Esophagus muscularis mucosa (tissue), 4 donors: ENCODE data around the gene ADGRB3. TPM values are rescaled to one million over a fixed set of nuclear protein-coding genes. Genes with fewer than 3 reads are reported as not detected.

Experiments used
- DNase-seq: peaks from one replicate; pipeline ENCODE4 v3.0.0-alpha.2; 2017; ENCODE audit errors: extremely low spot score
- H3K27ac ChIP-seq, 4 donors: fragments of 200-600 bp; sonication (generic); replicated peaks in 1 of 4; 1 replicate in 3 of 4; 2 replicates in 1 of 4; pipeline ENCODE4 v1.5.1; 2016 to 2019; ENCODE audit warnings: mild to moderate bottlenecking in 1 of 4
- H3K27me3 ChIP-seq, 4 donors: fragments of 200-600 bp; sonication (generic); one replicate each; pipeline versions ENCODE4 v1.5.1 to v1.6.0; 2016 to 2019
- H3K36me3 ChIP-seq, 4 donors: fragments of 200-600 bp; sonication (generic); one replicate each; pipeline ENCODE4 v1.5.1; 2016 to 2019
- H3K4me1 ChIP-seq, 4 donors: fragments of 200-600 bp; sonication (generic); one replicate each; pipeline ENCODE4 v1.5.1; 2016 to 2019
- H3K4me3 ChIP-seq, 4 donors: fragments of 200-600 bp; sonication (generic); 1 replicate in 2 of 4; 2 replicates in 2 of 4; pipeline ENCODE4 v1.5.1; 2016 to 2019; ENCODE audit warnings: mild to moderate bottlenecking in 4 of 4, moderate library complexity in 1 of 4
- H3K9me3 ChIP-seq, 4 donors: fragments of 200-600 bp; sonication (generic); 1 replicate in 3 of 4; 2 replicates in 1 of 4; pipeline ENCODE4 v1.5.1; 2016 to 2019
- EP300 ChIP-seq: sonication (generic); formaldehyde crosslinking; IDR thresholded peaks from one replicate; pipeline ENCODE4 v1.6.1; 2017; ENCODE audit warnings: antibody characterized with exemption
- POLR2A ChIP-seq: fragments of 450-650 bp; IDR thresholded peaks from one replicate; pipeline ENCODE4 v1.6.1; 2017; ENCODE audit warnings: antibody characterized with exemption, moderate library complexity, mild to moderate bottlenecking, low read depth
- POLR2AphosphoS5 ChIP-seq, 2 donors: sonication (generic); formaldehyde crosslinking; IDR thresholded peaks; one replicate each; pipeline ENCODE4 v1.6.1; 2017; ENCODE audit warnings: antibody characterized with exemption in 2 of 2
- WGBS: methylation state at CpG from one replicate; pipeline ENCODE4 v1.1.5; 2018; 5-methylcytosine and 5-hydroxymethylcytosine counted together
- intact Hi-C: fragments of 100-400 bp; cut with DNase I; formaldehyde crosslinking; loops from one replicate; pipeline ENCODE4 v1.15.1; 2023
- total RNA-seq, 4 donors: library from RNA; depleted of rRNA; stranded (reverse); fragments of >200 nt; gene quantifications; one replicate each; pipeline versions ENCODE4 v1.1.0 to v1.2.1, GENCODE V29; 2016
- TF ChIP-seq, protein P1 (sequence below), 3 experiments: fragments of 200-600 bp in 2 of 3; fragments of 450-650 bp in 1 of 3; sonication (generic) in 2 of 3; IDR thresholded peaks; one replicate each; pipeline ENCODE4 v1.5.1; 2017 to 2019; ENCODE audit warnings: antibody characterized with exemption in 3 of 3, mild to moderate bottlenecking in 2 of 3, moderate library complexity in 1 of 3

The ADGRB3 gene
- total RNA-seq, 4 donors from 2014 or later = 4.9 to 6.3 (median 5.8) TPM

DNA sequence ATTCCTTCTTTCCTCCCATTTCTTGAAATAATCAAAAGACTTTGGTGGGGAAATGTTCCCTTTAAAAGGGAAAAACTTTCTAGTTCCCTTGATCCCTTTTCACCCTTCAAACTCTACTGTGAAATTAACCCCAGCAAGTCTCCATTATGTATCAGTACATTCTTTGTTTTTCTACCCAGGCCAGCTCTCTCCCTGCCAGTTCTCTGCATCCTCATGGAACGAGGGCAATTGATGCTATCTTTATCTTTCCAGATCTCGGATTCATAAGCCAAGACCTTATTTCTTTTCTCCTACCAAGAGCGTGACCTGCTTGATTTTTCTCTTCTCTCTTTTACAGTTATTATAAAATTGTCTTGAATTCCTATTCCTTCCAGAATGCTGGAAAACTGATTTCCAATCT is 75.8 kb downstream of the ADGRB3 start:
- H3K27ac ChIP-seq = no peak overlapping the region
- no peak overlapping the region for H3K4me3 ChIP-seq
- no peak for DNase-seq
- 79% methylated on average over 3 of the region's 3 CpGs for WGBS
- H3K4me1 ChIP-seq = no peaks in the 10 kb centered on the region
- TF ChIP-seq POLR2AphosphoS5 (IDR thresholded peaks at IDR 0.05) = no peak
- TF ChIP-seq, protein P1, sequence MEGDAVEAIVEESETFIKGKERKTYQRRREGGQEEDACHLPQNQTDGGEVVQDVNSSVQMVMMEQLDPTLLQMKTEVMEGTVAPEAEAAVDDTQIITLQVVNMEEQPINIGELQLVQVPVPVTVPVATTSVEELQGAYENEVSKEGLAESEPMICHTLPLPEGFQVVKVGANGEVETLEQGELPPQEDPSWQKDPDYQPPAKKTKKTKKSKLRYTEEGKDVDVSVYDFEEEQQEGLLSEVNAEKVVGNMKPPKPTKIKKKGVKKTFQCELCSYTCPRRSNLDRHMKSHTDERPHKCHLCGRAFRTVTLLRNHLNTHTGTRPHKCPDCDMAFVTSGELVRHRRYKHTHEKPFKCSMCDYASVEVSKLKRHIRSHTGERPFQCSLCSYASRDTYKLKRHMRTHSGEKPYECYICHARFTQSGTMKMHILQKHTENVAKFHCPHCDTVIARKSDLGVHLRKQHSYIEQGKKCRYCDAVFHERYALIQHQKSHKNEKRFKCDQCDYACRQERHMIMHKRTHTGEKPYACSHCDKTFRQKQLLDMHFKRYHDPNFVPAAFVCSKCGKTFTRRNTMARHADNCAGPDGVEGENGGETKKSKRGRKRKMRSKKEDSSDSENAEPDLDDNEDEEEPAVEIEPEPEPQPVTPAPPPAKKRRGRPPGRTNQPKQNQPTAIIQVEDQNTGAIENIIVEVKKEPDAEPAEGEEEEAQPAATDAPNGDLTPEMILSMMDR (IDR thresholded peaks at IDR 0.05) = no peak
- TF ChIP-seq POLR2A = no peak
- TF ChIP-seq EP300 = no peak
- H3K9me3 ChIP-seq = no peaks in the 10 kb centered on the region
- H3K27me3 ChIP-seq = no peaks in the 10 kb centered on the region
- intact Hi-C loops = no loop called here
- H3K36me3 ChIP-seq = no peaks in the 10 kb centered on the region

GRCh38 chr6:68711386-68712000 is 76.4 kb downstream of the ADGRB3 start:
- Histone ChIP-seq H3K27ac (no peak overlapping the region), H3K36me3 (no peaks in the 10 kb centered on the region), H3K9me3 (no peaks in the 10 kb centered on the region), H3K4me3 (no peak overlapping the region), H3K27me3 (no peaks in the 10 kb centered on the region), H3K4me1 (no peaks in the 10 kb centered on the region)
- intact Hi-C loops = no loop called here
- TF ChIP-seq, protein P1 (IDR thresholded peaks at IDR 0.05) = no peak
- TF ChIP-seq POLR2A = no peak
- WGBS = 74% methylated on average over 2 of the region's 2 CpGs
- DNase-seq = no peak

GRCh38 chr6:68716620-68717019 is 81.5 kb downstream of the ADGRB3 start:
- H3K4me1 ChIP-seq = peaks cover 0 to 3% (median 0%) of the 10 kb centered on the region in 4 donors
- no peak for DNase-seq
- intact Hi-C loops = no loop called here
- H3K36me3 ChIP-seq = no peaks in the 10 kb centered on the region
- 79% methylated on average over 2 of the region's 2 CpGs for WGBS
- H3K27me3 ChIP-seq = no peaks in the 10 kb centered on the region
- no peaks in the 10 kb centered on the region for H3K9me3 ChIP-seq
- no peak overlapping the region for H3K4me3 ChIP-seq
- TF ChIP-seq POLR2A (no peak), EP300 (no peak), POLR2AphosphoS5 (IDR thresholded peaks at IDR 0.05) (no peak)
- TF ChIP-seq, protein P1 (IDR thresholded peaks at IDR 0.05) = no peak
- no peak overlapping the region for H3K27ac ChIP-seq

DNA sequence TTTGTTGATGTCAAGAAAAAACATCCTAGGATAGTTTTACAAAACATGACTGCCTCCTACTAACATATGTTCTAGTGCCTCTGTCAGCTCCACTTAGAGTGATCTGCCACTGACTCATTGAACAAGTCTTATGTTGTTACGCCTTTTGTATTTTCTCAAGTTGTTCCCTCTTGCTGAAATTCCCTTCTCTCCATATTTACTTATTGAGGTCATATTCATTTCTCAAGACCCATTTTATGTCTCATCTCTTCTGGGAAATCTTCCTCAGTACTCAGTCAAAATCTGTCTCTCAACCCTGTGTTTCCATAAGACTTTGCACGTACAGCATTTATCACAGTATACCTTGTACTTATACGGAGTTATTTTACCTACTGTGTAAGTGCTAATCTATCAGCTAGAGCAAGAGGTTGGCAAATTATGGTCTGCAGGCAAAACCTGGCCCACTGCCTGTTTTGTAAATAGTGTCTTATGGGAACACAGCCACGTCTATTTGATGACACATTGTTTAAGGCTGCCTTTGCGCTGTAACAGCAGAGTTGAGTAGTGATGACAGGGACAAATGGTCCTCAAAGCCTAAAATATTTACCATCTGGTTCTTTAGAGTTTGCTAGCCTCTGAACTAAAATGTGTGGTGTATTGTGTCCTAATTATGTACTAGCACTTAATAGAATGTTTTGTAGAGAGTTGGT is 83.4 kb downstream of the ADGRB3 start:
- 38% methylated on average over 5 of the region's 5 CpGs for WGBS
- no peaks in the 10 kb centered on the region for H3K27me3 ChIP-seq
- TF ChIP-seq POLR2AphosphoS5 (IDR thresholded peaks at IDR 0.05) (no peak), POLR2A (no peak), EP300 (no peak)
- TF ChIP-seq, protein P1 (IDR thresholded peaks at IDR 0.05) = no peak
- no peak overlapping the region for H3K4me3 ChIP-seq
- H3K9me3 ChIP-seq = no peaks in the 10 kb centered on the region
- H3K27ac ChIP-seq = no peak overlapping the region
- H3K36me3 ChIP-seq = no peaks in the 10 kb centered on the region
- no peak for DNase-seq
- H3K4me1 ChIP-seq = peaks cover 0 to 3% (median 0%) of the 10 kb centered on the region in 4 donors
- intact Hi-C loops = no loop called here
